Jurkat, Clone E6-1 (cell line): ENCODE data around the gene HTT.

Experiments used
- DNase-seq: peaks from one replicate; pipeline ENCODE4 v3.0.0-alpha.2; 2011; ENCODE audit warnings: low read depth, low spot score
- H3K4me3 ChIP-seq: 2 replicates; pipeline ENCODE4 v1.5.1; 2011; ENCODE audit warnings: mild to moderate bottlenecking, low read length, control low read depth, moderate library complexity

HTT gene

GRCh38 chr4:3223956-3224748, 149.7 kb downstream of the HTT start:
- no peak for DNase-seq
- H3K4me3 ChIP-seq = no peak overlapping the region

- DNase-seq = no peak
- no peak overlapping the region for H3K4me3 ChIP-seq
Observed at GRCh38 chr4:3225071-3225850, 150.8 kb downstream of the HTT start.

GRCh38 chr4:3225936-3226335, 151.5 kb downstream of the HTT start:
- no peak overlapping the region for H3K4me3 ChIP-seq
- DNase-seq = no peak

GRCh38 chr4:3226467-3226866, 152.0 kb downstream of the HTT start:
- no peak for DNase-seq
- H3K4me3 ChIP-seq = no peak overlapping the region

GRCh38 chr4:3226944-3227343, 152.5 kb downstream of the HTT start:
- H3K4me3 ChIP-seq = no peak overlapping the region

GRCh38 chr4:3227878-3228675, 153.6 kb downstream of the HTT start:
- no peak overlapping the region for H3K4me3 ChIP-seq
- no peak for DNase-seq

More at GRCh38 chr4:3226944-3227343, 152.5 kb downstream of the HTT start:
- no peak for DNase-seq

- H3K4me3 ChIP-seq = no peak overlapping the region
- no peak for DNase-seq
Observed at GRCh38 chr4:3228881-3229280, 154.4 kb downstream of the HTT start.

- no peak overlapping the region for H3K4me3 ChIP-seq
- no peak for DNase-seq
Observed at GRCh38 chr4:3229328-3229727, 154.8 kb downstream of the HTT start.

- DNase-seq = no peak
Observed at GRCh38 chr4:3229964-3230363, 155.5 kb downstream of the HTT start.

GRCh38 chr4:3231471-3231870, 157.0 kb downstream of the HTT start:
- no peak for DNase-seq

More at GRCh38 chr4:3229964-3230363, 155.5 kb downstream of the HTT start:
- H3K4me3 ChIP-seq = no peak overlapping the region

GRCh38 chr4:3232001-3232400, 157.5 kb downstream of the HTT start:
- no peak for DNase-seq
- H3K4me3 ChIP-seq = no peak overlapping the region

More at GRCh38 chr4:3231471-3231870, 157.0 kb downstream of the HTT start:
- no peak overlapping the region for H3K4me3 ChIP-seq

- DNase-seq = no peak
- H3K4me3 ChIP-seq = no peak overlapping the region
Observed at GRCh38 chr4:3232871-3233271, 158.4 kb downstream of the HTT start.

- H3K4me3 ChIP-seq = no peak overlapping the region
- no peak for DNase-seq
Observed at GRCh38 chr4:3233391-3234071, 159.1 kb downstream of the HTT start.

GRCh38 chr4:3234171-3235029, 159.9 kb downstream of the HTT start:
- no peak overlapping the region for H3K4me3 ChIP-seq
- DNase-seq = no peak

GRCh38 chr4:3235030-3235345, 160.5 kb downstream of the HTT start:
- H3K4me3 ChIP-seq = no peak overlapping the region
- DNase-seq = no peak

- DNase-seq = no peak
- H3K4me3 ChIP-seq = no peak overlapping the region
Observed at GRCh38 chr4:3235581-3235980, 161.1 kb downstream of the HTT start.

GRCh38 chr4:3236326-3236878, 161.9 kb downstream of the HTT start:
- H3K4me3 ChIP-seq = no peak overlapping the region
- DNase-seq = no peak

- DNase-seq = no peak
- no peak overlapping the region for H3K4me3 ChIP-seq
Observed at GRCh38 chr4:3237266-3237665, 162.8 kb downstream of the HTT start.
